Fibroblast of pulmonary artery (primary cell): ENCODE data around the gene NUCKS1.
A peak's percentile ranks its signal among the peaks of the same experiment; 100 is the strongest.

Experiments used
- DNase-seq: peaks from one replicate; pipeline ENCODE4 v3.0.0-alpha.2; 2010; ENCODE audit warnings: low read depth
- H3K4me3 ChIP-seq: replicated peaks from 2 replicates; pipeline ENCODE4 v1.5.1; 2011; ENCODE audit warnings: low read depth, mild to moderate bottlenecking, control low read depth, low read length, moderate library complexity
- CTCF ChIP-seq: IDR thresholded peaks from 2 replicates; pipeline ENCODE4 v1.5.1; 2011; ENCODE audit warnings: mild to moderate bottlenecking, control low read depth, low read length, inconsistent platforms; ENCODE audit errors: missing control alignments

Gene NUCKS1

GRCh38 chr1:205748403-205749233 is 1.4 kb downstream of the NUCKS1 start:
- peak overlapping the region; percentile 87 for H3K4me3 ChIP-seq
- DNase-seq = peak; percentile 94
- no peak for TF ChIP-seq CTCF

GRCh38 chr1:205746757-205747412 is 3.1 kb downstream of the NUCKS1 start:
- TF ChIP-seq CTCF = no peak
- peak overlapping the region; percentile 18 for H3K4me3 ChIP-seq
- no peak for DNase-seq

GRCh38 chr1:205744403-205744802 is 5.6 kb downstream of the NUCKS1 start:
- no peak for TF ChIP-seq CTCF
- no peak for DNase-seq
- H3K4me3 ChIP-seq = no peak overlapping the region

- no peak overlapping the region for H3K4me3 ChIP-seq
- DNase-seq = no peak
- no peak for TF ChIP-seq CTCF
Measured at GRCh38 chr1:205743977-205744376, 6.0 kb downstream of the NUCKS1 start.

- no peak for TF ChIP-seq CTCF
- no peak overlapping the region for H3K4me3 ChIP-seq
- no peak for DNase-seq
Measured at GRCh38 chr1:205741681-205742080, 8.3 kb downstream of the NUCKS1 start.

GRCh38 chr1:205739348-205740160 is 10.4 kb downstream of the NUCKS1 start:
- TF ChIP-seq CTCF = peak; percentile 32
- H3K4me3 ChIP-seq = no peak overlapping the region
- peak; percentile 67 for DNase-seq
